ENCODE measurements around the gene OR6J1.

The OR6J1 gene

GRCh38 chr14:22587247-22587646 lies 56.9 kb downstream of the OR6J1 start:
- TF ChIP-seq, protein P1, sequence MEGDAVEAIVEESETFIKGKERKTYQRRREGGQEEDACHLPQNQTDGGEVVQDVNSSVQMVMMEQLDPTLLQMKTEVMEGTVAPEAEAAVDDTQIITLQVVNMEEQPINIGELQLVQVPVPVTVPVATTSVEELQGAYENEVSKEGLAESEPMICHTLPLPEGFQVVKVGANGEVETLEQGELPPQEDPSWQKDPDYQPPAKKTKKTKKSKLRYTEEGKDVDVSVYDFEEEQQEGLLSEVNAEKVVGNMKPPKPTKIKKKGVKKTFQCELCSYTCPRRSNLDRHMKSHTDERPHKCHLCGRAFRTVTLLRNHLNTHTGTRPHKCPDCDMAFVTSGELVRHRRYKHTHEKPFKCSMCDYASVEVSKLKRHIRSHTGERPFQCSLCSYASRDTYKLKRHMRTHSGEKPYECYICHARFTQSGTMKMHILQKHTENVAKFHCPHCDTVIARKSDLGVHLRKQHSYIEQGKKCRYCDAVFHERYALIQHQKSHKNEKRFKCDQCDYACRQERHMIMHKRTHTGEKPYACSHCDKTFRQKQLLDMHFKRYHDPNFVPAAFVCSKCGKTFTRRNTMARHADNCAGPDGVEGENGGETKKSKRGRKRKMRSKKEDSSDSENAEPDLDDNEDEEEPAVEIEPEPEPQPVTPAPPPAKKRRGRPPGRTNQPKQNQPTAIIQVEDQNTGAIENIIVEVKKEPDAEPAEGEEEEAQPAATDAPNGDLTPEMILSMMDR (conservative IDR thresholded peaks at IDR 0.05) = no peak
- no peak overlapping the region for H3K27ac ChIP-seq

DNA sequence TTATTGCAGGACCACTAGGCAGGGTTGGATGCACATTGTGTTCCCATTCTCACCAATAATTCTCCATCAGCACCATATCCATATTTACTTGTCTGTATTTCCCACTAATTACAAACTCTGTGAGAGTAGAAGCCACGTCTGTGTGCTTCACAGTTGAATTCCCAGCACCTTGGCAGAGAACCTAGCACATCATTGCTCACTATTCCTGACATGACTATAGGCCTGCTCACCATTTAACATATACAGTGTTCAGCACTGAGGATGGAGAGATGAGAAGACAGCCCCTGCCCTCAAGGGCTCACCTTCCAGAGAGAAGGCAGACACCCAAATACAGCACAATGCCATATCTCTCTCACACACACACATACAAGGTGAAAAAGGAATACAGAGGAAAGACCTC lies 60.2 kb downstream of the OR6J1 start:
- H3K27ac ChIP-seq = no peak overlapping the region
- TF ChIP-seq, protein P1 (conservative IDR thresholded peaks at IDR 0.05) = no peak

Data from VCaP (cell line).